Stimulated activated naive CD8-positive, alpha-beta T cell treated with anti-CD3 and anti-CD28 coated beads, Interleukin-15, Interleukin-2, amounts not matched to agents 100 ng/mL and 50 ng/mL, for 24 hours (primary cell): Measurements from ENCODE around the gene GAD1.

Experiments
- H3K27ac Mint-ChIP-seq: one replicate; pipeline ENCODE4 v1.8.0; 2021; ENCODE audit warnings: mild to moderate bottlenecking, mixed read lengths
- H3K27me3 Mint-ChIP-seq: one replicate; pipeline ENCODE4 v1.8.0; 2021; ENCODE audit warnings: mixed read lengths
- H3K36me3 Mint-ChIP-seq: one replicate; pipeline ENCODE4 v1.8.0; 2021; ENCODE audit warnings: low read depth, mixed read lengths
- H3K4me1 Mint-ChIP-seq: one replicate; pipeline ENCODE4 v1.8.0; 2021; ENCODE audit warnings: low read depth, mixed read lengths
- H3K4me3 Mint-ChIP-seq: one replicate; pipeline ENCODE4 v1.8.0; 2021; ENCODE audit warnings: mild to moderate bottlenecking, mixed read lengths
- H3K9me3 Mint-ChIP-seq: one replicate; pipeline ENCODE4 v1.8.0; 2021; ENCODE audit warnings: mixed read lengths

GAD1 gene

GRCh38 chr2:170816504-170817092, at the start of gene GAD1:
TSS of gene GAD1 (plus strand) at chr2:170816887. CDS start at chr2:170818592, 1,705 bp downstream.
- Mint-ChIP-seq H3K36me3 (no peaks in the 10 kb centered on the region), H3K4me1 (peaks cover 64% of the 10 kb centered on the region), H3K9me3 (no peaks in the 10 kb centered on the region), H3K27me3 (peaks cover 83% of the 10 kb centered on the region), H3K4me3 (peak within 1 kb of the TSS; percentile 70), H3K27ac (peak within 1 kb of the TSS; percentile 45)

- peaks cover 25% of the 10 kb centered on the region for H3K27me3 Mint-ChIP-seq
- no peaks in the 10 kb centered on the region for H3K9me3 Mint-ChIP-seq
- H3K4me3 Mint-ChIP-seq = peak within 1 kb of the TSS; percentile 90
- H3K4me1 Mint-ChIP-seq = peaks cover 18% of the 10 kb centered on the region
- H3K36me3 Mint-ChIP-seq = no peaks in the 10 kb centered on the region
- peak within 1 kb of the TSS; percentile 56 for H3K27ac Mint-ChIP-seq
Observed at GRCh38 chr2:170770008-170770605, 46.6 kb upstream of the GAD1 start, which contains the start of gene ERICH2. TSS of gene ERICH2 (plus strand) at chr2:170770378. CDS start at chr2:170770682, 304 bp downstream.

GRCh38 chr2:170770606-170771420, 45.9 kb upstream of the GAD1 start:
- H3K27ac Mint-ChIP-seq = peak overlapping the region; percentile 56
- peaks cover 18% of the 10 kb centered on the region for H3K4me1 Mint-ChIP-seq
- peaks cover 26% of the 10 kb centered on the region for H3K27me3 Mint-ChIP-seq
- no peaks in the 10 kb centered on the region for H3K36me3 Mint-ChIP-seq
- H3K4me3 Mint-ChIP-seq = peak overlapping the region; percentile 90
- H3K9me3 Mint-ChIP-seq = no peaks in the 10 kb centered on the region

- Mint-ChIP-seq H3K36me3 (no peaks in the 10 kb centered on the region), H3K9me3 (no peaks in the 10 kb centered on the region), H3K27me3 (peaks cover 26% of the 10 kb centered on the region), H3K4me3 (peak overlapping the region; percentile 90), H3K27ac (peak overlapping the region; percentile 38), H3K4me1 (peaks cover 18% of the 10 kb centered on the region)
Observed at GRCh38 chr2:170771421-170771937, 45.2 kb upstream of the GAD1 start.

- Mint-ChIP-seq H3K9me3 (no peaks in the 10 kb centered on the region), H3K4me1 (peaks cover 18% of the 10 kb centered on the region), H3K4me3 (peak overlapping the region; percentile 24), H3K27ac (no peak overlapping the region), H3K27me3 (peaks cover 26% of the 10 kb centered on the region), H3K36me3 (no peaks in the 10 kb centered on the region)
Observed at GRCh38 chr2:170772295-170772694, 44.4 kb upstream of the GAD1 start.

GRCh38 chr2:170774074-170774473, 42.6 kb upstream of the GAD1 start:
- Mint-ChIP-seq H3K27me3 (peaks cover 30% of the 10 kb centered on the region), H3K27ac (no peak overlapping the region), H3K4me3 (no peak overlapping the region), H3K9me3 (no peaks in the 10 kb centered on the region), H3K4me1 (peaks cover 18% of the 10 kb centered on the region), H3K36me3 (no peaks in the 10 kb centered on the region)

- Mint-ChIP-seq H3K4me1 (no peaks in the 10 kb centered on the region), H3K9me3 (no peaks in the 10 kb centered on the region), H3K27ac (no peak overlapping the region), H3K27me3 (peaks cover 26% of the 10 kb centered on the region), H3K36me3 (no peaks in the 10 kb centered on the region), H3K4me3 (no peak overlapping the region)
Observed at GRCh38 chr2:170778900-170779299, 37.8 kb upstream of the GAD1 start.

- no peaks in the 10 kb centered on the region for H3K36me3 Mint-ChIP-seq
- H3K9me3 Mint-ChIP-seq = no peaks in the 10 kb centered on the region
- no peak overlapping the region for H3K4me3 Mint-ChIP-seq
- peaks cover 26% of the 10 kb centered on the region for H3K27me3 Mint-ChIP-seq
- no peaks in the 10 kb centered on the region for H3K4me1 Mint-ChIP-seq
- H3K27ac Mint-ChIP-seq = no peak overlapping the region
Observed at GRCh38 chr2:170779304-170779703, 37.4 kb upstream of the GAD1 start.

- H3K27ac Mint-ChIP-seq = no peak overlapping the region
- H3K9me3 Mint-ChIP-seq = no peaks in the 10 kb centered on the region
- no peaks in the 10 kb centered on the region for H3K4me1 Mint-ChIP-seq
- H3K27me3 Mint-ChIP-seq = peaks cover 42% of the 10 kb centered on the region
- no peaks in the 10 kb centered on the region for H3K36me3 Mint-ChIP-seq
- no peak overlapping the region for H3K4me3 Mint-ChIP-seq
Observed at GRCh38 chr2:170782673-170783072, 34.0 kb upstream of the GAD1 start.

- H3K4me3 Mint-ChIP-seq = no peak overlapping the region
- peaks cover 43% of the 10 kb centered on the region for H3K27me3 Mint-ChIP-seq
- no peak overlapping the region for H3K27ac Mint-ChIP-seq
- H3K36me3 Mint-ChIP-seq = no peaks in the 10 kb centered on the region
- no peaks in the 10 kb centered on the region for H3K4me1 Mint-ChIP-seq
- no peaks in the 10 kb centered on the region for H3K9me3 Mint-ChIP-seq
Observed at GRCh38 chr2:170783549-170783948, 33.1 kb upstream of the GAD1 start.

- no peak overlapping the region for H3K27ac Mint-ChIP-seq
- no peaks in the 10 kb centered on the region for H3K36me3 Mint-ChIP-seq
- H3K4me1 Mint-ChIP-seq = no peaks in the 10 kb centered on the region
- H3K9me3 Mint-ChIP-seq = no peaks in the 10 kb centered on the region
- no peak overlapping the region for H3K4me3 Mint-ChIP-seq
- peaks cover 25% of the 10 kb centered on the region for H3K27me3 Mint-ChIP-seq
Observed at GRCh38 chr2:170798996-170799395, 17.7 kb upstream of the GAD1 start.

GRCh38 chr2:170806548-170806947, 10.1 kb upstream of the GAD1 start:
- H3K27ac Mint-ChIP-seq = no peak overlapping the region
- no peaks in the 10 kb centered on the region for H3K36me3 Mint-ChIP-seq
- no peaks in the 10 kb centered on the region for H3K9me3 Mint-ChIP-seq
- H3K27me3 Mint-ChIP-seq = peaks cover 14% of the 10 kb centered on the region
- no peaks in the 10 kb centered on the region for H3K4me1 Mint-ChIP-seq
- H3K4me3 Mint-ChIP-seq = no peak overlapping the region

GRCh38 chr2:170812710-170813600, 3.7 kb upstream of the GAD1 start:
- Mint-ChIP-seq H3K9me3 (no peaks in the 10 kb centered on the region), H3K36me3 (no peaks in the 10 kb centered on the region), H3K4me1 (peaks cover 37% of the 10 kb centered on the region), H3K4me3 (no peak overlapping the region), H3K27me3 (peaks cover 64% of the 10 kb centered on the region), H3K27ac (no peak overlapping the region)
